GM12878 (cell line): Measurements from ENCODE around the gene NLN. TPM values are rescaled to one million over a fixed set of nuclear protein-coding genes. Genes with fewer than 3 reads are reported as not detected.

Experiments
- ATAC-seq: fragments of 200-7000 bp; cut with Tn5 transposase; 3 replicates; pipeline ENCODE4 v1.9.1; 2020; ENCODE audit warnings: mild to moderate bottlenecking, moderate library complexity
- BruUV-seq: library from RNA; stranded (reverse); fragments of 400-500 nt; replicated peaks from 2 replicates; lab custom pipeline; 2021; lab: Mats Ljungman, UMichigan
- CTCF ChIA-PET: fragments of 300-600 bp; sonication (Branson Sonifier 250); formaldehyde crosslinking; extraction: SDS; loops from one replicate; lab custom pipeline; 2021; ENCODE audit warnings: inconsistent platforms; lab: Yijun Ruan, JAX
- POLR2A ChIA-PET: fragments of 350-600 bp; formaldehyde crosslinking; extraction: SDS; loops from one replicate; lab custom pipeline; 2021; ENCODE audit warnings: inconsistent platforms; lab: Charles Lee
- RAD21 ChIA-PET: fragments of 300-600 bp; sonication (Branson Sonifier 250); formaldehyde crosslinking; loops from one replicate; lab custom pipeline; 2023; ENCODE audit warnings: antibody characterized with exemption; ENCODE audit not compliant: unreplicated experiment; lab: Charles Lee
- SMC1A ChIA-PET: fragments of 300-600 bp; sonication (Branson Sonifier 250); formaldehyde crosslinking; loops from one replicate; lab custom pipeline; 2023; ENCODE audit not compliant: unreplicated experiment, uncharacterized antibody; lab: Charles Lee
- DNase-seq: peaks from one replicate; pipeline ENCODE4 v3.0.0-alpha.2; 2011; ENCODE audit warnings: low read depth, low spot score
- FAIRE-seq: peaks from 3 replicates; lab custom pipeline; 2011; peaks lifted over from hg19 to GRCh38; lab: Jason Lieb, UNC
- H2AFZ ChIP-seq: 2 replicates; pipeline ENCODE4 v1.6.0; 2011; ENCODE audit warnings: low read depth, low read length, control low read depth; ENCODE audit not compliant: control insufficient read depth
- H3K27ac ChIP-seq: 2 replicates; pipeline ENCODE4 v1.5.1; 2011; ENCODE audit warnings: control low read depth; ENCODE audit not compliant: control insufficient read depth, insufficient read depth
- H3K27me3 ChIP-seq, 2 experiments: replicated peaks in 1 of 2; 2 replicates each; pipeline versions ENCODE4 v1.6.0 to v1.6.1; 2011; ENCODE audit warnings: low read length in 1 of 2; ENCODE audit not compliant: control insufficient read depth in 2 of 2, insufficient read depth in 2 of 2
- H3K36me3 ChIP-seq, 2 experiments: 2 replicates each; pipeline ENCODE4 v1.5.1; 2011; ENCODE audit warnings: low read length in 1 of 2; ENCODE audit not compliant: control insufficient read depth in 2 of 2, insufficient read depth in 2 of 2
- H3K4me1 ChIP-seq: 2 replicates; pipeline ENCODE4 v1.6.1; 2011; ENCODE audit warnings: mild to moderate bottlenecking, low read length, moderate library complexity, mixed read lengths; ENCODE audit not compliant: control insufficient read depth, insufficient read depth
- H3K4me2 ChIP-seq: 2 replicates; pipeline ENCODE4 v1.6.0; 2011; ENCODE audit warnings: control low read depth; ENCODE audit not compliant: control insufficient read depth, insufficient read depth
- H3K4me3 ChIP-seq: fragments of 200-600 bp; sonication (generic); 2 replicates; pipeline ENCODE4 v1.5.1; 2016
- H3K79me2 ChIP-seq: 2 replicates; pipeline ENCODE4 v1.6.0; 2011; ENCODE audit warnings: low read length; ENCODE audit not compliant: control insufficient read depth, insufficient read depth
- H3K9ac ChIP-seq: 2 replicates; pipeline ENCODE4 v1.8.0; 2011; ENCODE audit warnings: low read length, control low read depth, mixed read lengths; ENCODE audit not compliant: control insufficient read depth, insufficient read depth
- H3K9me3 ChIP-seq: replicated peaks from 3 replicates; pipeline ENCODE4 v1.5.1; 2011; ENCODE audit warnings: mild to moderate bottlenecking, low read length; ENCODE audit not compliant: control insufficient read depth, insufficient read depth
- H4K20me1 ChIP-seq: 2 replicates; pipeline ENCODE4 v1.6.0; 2011; ENCODE audit not compliant: control insufficient read depth, insufficient read depth
- ASH2L ChIP-seq: fragments of 300-600, 200-600 bp; sonication (generic); IDR thresholded peaks from 2 replicates; pipeline ENCODE4 v1.6.1; 2017; ENCODE audit warnings: low read depth, mild to moderate bottlenecking, borderline replicate concordance
- CBX5 ChIP-seq: sonication (generic); IDR thresholded peaks from 2 replicates; pipeline ENCODE4 v1.6.1; 2016; ENCODE audit warnings: low read depth, moderate library complexity, mild to moderate bottlenecking, inconsistent platforms
- CTCF ChIP-seq, 3 experiments: IDR thresholded peaks in 2 of 3; conservative IDR thresholded peaks in 1 of 3; 2 replicates each; pipeline ENCODE4 v1.5.1; 2011; ENCODE audit warnings: low read depth in 3 of 3, low read length in 3 of 3, mild to moderate bottlenecking in 3 of 3, control low read depth in 2 of 3, moderate library complexity in 2 of 3, inconsistent platforms in 1 of 3, mixed read lengths in 1 of 3; ENCODE audit not compliant: control insufficient read depth in 2 of 3, insufficient read depth in 1 of 3; ENCODE audit errors: extremely low read depth in 1 of 3
- LARP7 ChIP-seq: fragments of 450-650 bp; IDR thresholded peaks from 2 replicates; pipeline ENCODE4 v1.6.1; 2017; ENCODE audit warnings: mild to moderate bottlenecking
- MAX ChIP-seq: IDR thresholded peaks from 2 replicates; pipeline ENCODE4 v1.6.1; 2012; ENCODE audit warnings: low read depth, low read length, improper control_type of control experiment
- MEF2B ChIP-seq: fragments of 450-650 bp; IDR thresholded peaks from 2 replicates; pipeline ENCODE4 v1.6.1; 2018; ENCODE audit warnings: mild to moderate bottlenecking, moderate library complexity; ENCODE audit not compliant: partially characterized antibody, poor library complexity, severe bottlenecking
- NBN ChIP-seq: fragments of 450-650 bp; IDR thresholded peaks from 2 replicates; pipeline ENCODE4 v1.6.1; 2016
- PAX5 ChIP-seq: IDR thresholded peaks from 2 replicates; pipeline ENCODE4 v1.6.1; 2011; ENCODE audit warnings: low read depth, low read length, borderline replicate concordance
- RAD21 ChIP-seq: IDR thresholded peaks from 2 replicates; pipeline ENCODE4 v1.6.1; 2011; ENCODE audit warnings: mild to moderate bottlenecking, low read depth, low read length, moderate library complexity; ENCODE audit not compliant: insufficient read depth
- RBBP5 ChIP-seq: fragments of 200-600 bp; sonication (generic); conservative IDR thresholded peaks from 2 replicates; pipeline ENCODE4 v1.6.1; 2016
- SMC3 ChIP-seq: IDR thresholded peaks from 2 replicates; pipeline ENCODE4 v1.6.1; 2011; ENCODE audit warnings: low read length, improper control_type of control experiment, borderline replicate concordance
- SUZ12 ChIP-seq: fragments of 200-600 bp; sonication (generic); IDR thresholded peaks from one replicate; pipeline ENCODE4 v1.6.1; 2018; ENCODE audit warnings: antibody characterized with exemption, mild to moderate bottlenecking; ENCODE audit not compliant: unreplicated experiment
- USF1 ChIP-seq: IDR thresholded peaks from 2 replicates; pipeline ENCODE4 v1.6.1; 2011; ENCODE audit warnings: borderline replicate concordance, low read depth, mild to moderate bottlenecking, moderate library complexity, mixed read lengths, low read length; ENCODE audit not compliant: insufficient read depth; ENCODE audit errors: extremely low read length
- ZBTB11 ChIP-seq: fragments of 450-650 bp; formaldehyde crosslinking; IDR thresholded peaks from 2 replicates; pipeline ENCODE4 v1.5.0; 2022; ENCODE audit warnings: mild to moderate bottlenecking, missing genetic modification characterization
- ZNF217 ChIP-seq: fragments of 450-650 bp; IDR thresholded peaks from 2 replicates; pipeline ENCODE4 v1.6.1; 2017; ENCODE audit warnings: antibody characterized with exemption, mild to moderate bottlenecking
- ZNF622 ChIP-seq: fragments of 450-650 bp; IDR thresholded peaks from 2 replicates; pipeline ENCODE4 v1.6.1; 2017; ENCODE audit warnings: mild to moderate bottlenecking, inconsistent platforms
- WGBS: methylation state at CpG from one replicate; pipeline ENCODE4 v1.1.6; 2016; ENCODE audit warnings: low lambda C conversion rate; ENCODE audit not compliant: insufficient replicate concordance, insufficient coverage; ENCODE audit errors: missing lambda C conversion rate; 5-methylcytosine and 5-hydroxymethylcytosine counted together
- in situ Hi-C: fragments of 300-500 bp; cut with MboI; formaldehyde crosslinking; loops from 9 replicates; pipeline ENCODE4 v1.14.3; 2018; ENCODE audit warnings: mixed read lengths
- intact Hi-C: fragments of 100-400 bp; cut with micrococcal nuclease; formaldehyde crosslinking; loops from one replicate; pipeline ENCODE4 v1.14.2; 2022; ENCODE audit not compliant: unreplicated experiment
- polyA plus RNA-seq, 11 experiments: library from polyadenylated mRNA; depleted of rRNA in 4 of 11; unstranded in 6 of 11; stranded (reverse) in 5 of 11; fragments of >200 nt; fragmentation: Nextera tagmentation in 4 of 11; fragmentation: Illumina TruSeq in 1 of 11; extraction: Ambion mirVana in 4 of 11; extraction: Trizol in 1 of 11; gene quantifications; 1 replicate in 1 of 11; 2 replicates in 10 of 11; pipeline versions ENCODE4 v1.2.1 to v1.2.3, GENCODE V29; 2011 to 2016; ENCODE audit warnings: inconsistent platforms in 2 of 11, missing spikeins in 2 of 11, low read depth in 1 of 11
- total RNA-seq, 4 experiments: library from RNA; depleted of rRNA in 3 of 4; stranded (reverse); fragments of >200 nt in 3 of 4; fragmentation: Illumina TruSeq in 1 of 4; extraction: Trizol in 1 of 4; gene quantifications; 2 replicates each; pipeline versions ENCODE4 v1.2.1 to v1.2.3, GENCODE V29; 2013 to 2021

Gene NLN
- total and polyA plus RNA-seq, 10 of the 15 experiments (the other 5 are each of a cell fraction or from before 2014, with no cell fraction given), result 6.8 to 56.9 (median 33.3) TPM

- H3K4me1 ChIP-seq, result no peaks in the 10 kb centered on the region
- H4K20me1 ChIP-seq, result no peaks in the 10 kb centered on the region
- ChIA-PET RAD21 (interaction anchor here (0.6 to 1.2 kb wide), 8 partner anchors 10 to 410 kb away, joined by 3 to 4 read pairs (median 3); no protein-coding TSS in a partner anchor), SMC1A (interaction anchor here (0.6 to 2.2 kb wide), 15 partner anchors 10 to 413 kb away, joined by 3 to 8 read pairs (median 4); no protein-coding TSS in a partner anchor), CTCF (interaction anchor here (0.7 to 5.2 kb wide), 15 partner anchors 8 to 546 kb away, joined by 3 to 20 read pairs (median 3); no protein-coding TSS in a partner anchor), POLR2A (interaction anchor here (1.0 to 1.4 kb wide), 2 partner anchors 41 to 164 kb away, joined by 3 to 4 read pairs; no protein-coding TSS in a partner anchor)
- peak; percentile 8 for DNase-seq
- BruUV-seq, result no TSS peak
- FAIRE-seq, result peak; percentile 72
- no peak overlapping the region for H3K9ac ChIP-seq
- H3K9me3 ChIP-seq, result no peaks in the 10 kb centered on the region
- H3K4me3 ChIP-seq, result no peak overlapping the region
- peak; percentile 83 for ATAC-seq
- H3K36me3 ChIP-seq, result peaks cover 0 to 4% of the 10 kb centered on the region in 2 experiments; a peak in 2 of 4 replicates
- in situ Hi-C loops (no loop called here), intact Hi-C loops (loop anchor here (5.0 kb wide), 1 partner anchor 257 kb away; no protein-coding TSS in a partner anchor)
- H3K27ac ChIP-seq, result no peak overlapping the region
- no peaks in the 10 kb centered on the region for H3K79me2 ChIP-seq
- H3K4me2 ChIP-seq, result no peak overlapping the region
- WGBS, result 47% methylated on average over 2 of the region's 2 CpGs
- no peak overlapping the region for H2AFZ ChIP-seq
- H3K27me3 ChIP-seq, result no peaks in the 10 kb centered on the region
- no peak for TF ChIP-seq MAX
- TF ChIP-seq ZBTB11 (CRISPR knock-in tag), result no peak
- no peak for TF ChIP-seq CBX5
- TF ChIP-seq ASH2L, result no peak
- TF ChIP-seq LARP7, result no peak
- no peak for TF ChIP-seq ZNF217
- peak; percentile 51; the same call in 1 of the 2 replicates for TF ChIP-seq SMC3
- no peak for TF ChIP-seq ZNF622
- TF ChIP-seq MEF2B, result no peak
- no peak for TF ChIP-seq PAX5
- peak; percentile 88 for TF ChIP-seq RAD21
- no peak for TF ChIP-seq SUZ12
- TF ChIP-seq RBBP5, result no peak
- no peak for TF ChIP-seq NBN
- TF ChIP-seq CTCF (IDR thresholded peaks at IDR 0.05 in 2 of 3, conservative IDR thresholded peaks at IDR 0.05 in 1 of 3; ENCODE audit: control insufficient read depth in 2 of 3, extremely low read depth in 1 of 3, insufficient read depth in 1 of 3, low read depth in 3 of 3, low read length in 3 of 3), result peak; percentile 40 to 66 (median 57); a peak in 4 of 6 replicates
- TF ChIP-seq USF1, result no peak
Observed at GRCh38 chr5:65760504-65761275, 38.7 kb downstream of the NLN start.
